Activated CD4-positive, alpha-beta T cell treated with anti-CD3 and anti-CD28 coated beads, Interleukin-2, amount 10 ng/mL, durations not matched to agents 7 days and 5 days (primary cell): ENCODE data around the gene TMCC1. TPM values are rescaled to one million over a fixed set of nuclear protein-coding genes. Genes with fewer than 3 reads are reported as not detected.
"Not testable (repeated sequence)": the region's sequence is repeated elsewhere in the genome, so short reads cannot be mapped to it uniquely, and the experiment has no call there.

Experiments
- CTCF ChIA-PET: fragments of 350-600 bp; sonication (Branson Sonifier 250); formaldehyde crosslinking; loops from one replicate; lab custom pipeline; 2021; ENCODE audit warnings: antibody characterized with exemption; lab: Charles Lee
- POLR2A ChIA-PET: fragments of 350-600 bp; sonication (Branson Sonifier 250); formaldehyde crosslinking; loops from one replicate; lab custom pipeline; 2021; ENCODE audit warnings: antibody characterized with exemption; lab: Charles Lee
- DNase-seq: peaks from one replicate; pipeline ENCODE4 v3.0.0-alpha.2; 2020
- H3K27ac Mint-ChIP-seq: one replicate; pipeline ENCODE4 v1.8.0; 2021; ENCODE audit warnings: mild to moderate bottlenecking, moderate library complexity, mixed read lengths
- H3K27me3 Mint-ChIP-seq: one replicate; pipeline ENCODE4 v1.8.0; 2021; ENCODE audit warnings: mixed read lengths
- H3K36me3 Mint-ChIP-seq: one replicate; pipeline ENCODE4 v1.8.0; 2021; ENCODE audit warnings: low read depth, mixed read lengths
- H3K4me1 Mint-ChIP-seq: one replicate; pipeline ENCODE4 v1.8.0; 2021; ENCODE audit warnings: mixed read lengths
- H3K4me3 Mint-ChIP-seq: one replicate; pipeline ENCODE4 v1.8.0; 2021; ENCODE audit warnings: mild to moderate bottlenecking, moderate library complexity, mixed read lengths
- H3K9me3 Mint-ChIP-seq: one replicate; pipeline ENCODE4 v1.8.0; 2021; ENCODE audit warnings: mixed read lengths
- total RNA-seq, 2 experiments: library from RNA; stranded (reverse); gene quantifications; one replicate each; pipeline ENCODE4 v1.2.3, GENCODE V29; 2021

TMCC1 gene
- total RNA-seq, 2 experiments from 2014 or later, result 14.9 to 18.7 TPM

- Mint-ChIP-seq H3K4me1 (peaks cover 32% of the 10 kb centered on the region), H3K9me3 (no peaks in the 10 kb centered on the region), H3K36me3 (peaks cover 10% of the 10 kb centered on the region), H3K27ac (no peak overlapping the region), H3K27me3 (no peaks in the 10 kb centered on the region), H3K4me3 (no peak overlapping the region)
- ChIA-PET POLR2A (no interaction called here), CTCF (no interaction called here)
- DNase-seq, result no peak
Observed at GRCh38 chr3:129888771-129889170, 4.7 kb downstream of the TMCC1 start.

GRCh38 chr3:129881261-129881660 is 12.2 kb downstream of the TMCC1 start:
- Mint-ChIP-seq H3K27ac (no peak overlapping the region), H3K36me3 (peaks cover 22% of the 10 kb centered on the region), H3K4me3 (no peak overlapping the region), H3K27me3 (no peaks in the 10 kb centered on the region), H3K4me1 (peaks cover 3% of the 10 kb centered on the region), H3K9me3 (no peaks in the 10 kb centered on the region)
- CTCF ChIA-PET, result no interaction called here
- POLR2A ChIA-PET, result no interaction called here
- DNase-seq, result no peak

GRCh38 chr3:129878355-129878754 is 15.2 kb downstream of the TMCC1 start:
- no peaks in the 10 kb centered on the region for H3K27me3 Mint-ChIP-seq
- CTCF ChIA-PET, result interaction anchor here (0.8 kb wide), 1 partner anchor 45 kb away, joined by 3 read pairs; no protein-coding TSS in a partner anchor

GRCh38 chr3:129874479-129874878 is 19.0 kb downstream of the TMCC1 start:
- CTCF ChIA-PET, H3K9me3 Mint-ChIP-seq, H3K27me3 Mint-ChIP-seq, H3K4me3 Mint-ChIP-seq, POLR2A ChIA-PET, DNase-seq, H3K27ac Mint-ChIP-seq, H3K4me1 Mint-ChIP-seq: not testable (repeated sequence)
- H3K36me3 Mint-ChIP-seq, result peaks cover 20% of the 10 kb centered on the region

More at GRCh38 chr3:129878355-129878754, 15.2 kb downstream of the TMCC1 start:
- no peak overlapping the region for H3K4me3 Mint-ChIP-seq
- POLR2A ChIA-PET, result no interaction called here
- no peak for DNase-seq
- peaks cover 3% of the 10 kb centered on the region for H3K4me1 Mint-ChIP-seq
- H3K27ac Mint-ChIP-seq, result no peak overlapping the region
- H3K9me3 Mint-ChIP-seq, result no peaks in the 10 kb centered on the region
- H3K36me3 Mint-ChIP-seq, result peaks cover 23% of the 10 kb centered on the region

GRCh38 chr3:129868912-129869311 is 24.6 kb downstream of the TMCC1 start:
- CTCF ChIA-PET, result no interaction called here
- POLR2A ChIA-PET, result no interaction called here

GRCh38 chr3:129867506-129868124 is 25.9 kb downstream of the TMCC1 start:
- POLR2A ChIA-PET, result no interaction called here
- CTCF ChIA-PET, result no interaction called here
- H3K4me1 Mint-ChIP-seq, result no peaks in the 10 kb centered on the region
- no peak overlapping the region for H3K27ac Mint-ChIP-seq
- H3K9me3 Mint-ChIP-seq, result no peaks in the 10 kb centered on the region
- H3K36me3 Mint-ChIP-seq, result peaks cover 14% of the 10 kb centered on the region
- no peak for DNase-seq
- no peak overlapping the region for H3K4me3 Mint-ChIP-seq
- H3K27me3 Mint-ChIP-seq, result no peaks in the 10 kb centered on the region

More at GRCh38 chr3:129868912-129869311, 24.6 kb downstream of the TMCC1 start:
- no peaks in the 10 kb centered on the region for H3K9me3 Mint-ChIP-seq
- H3K36me3 Mint-ChIP-seq, result peaks cover 13% of the 10 kb centered on the region
- DNase-seq, result no peak
- no peaks in the 10 kb centered on the region for H3K27me3 Mint-ChIP-seq
- H3K4me1 Mint-ChIP-seq, result no peaks in the 10 kb centered on the region
- H3K4me3 Mint-ChIP-seq, result no peak overlapping the region
- no peak overlapping the region for H3K27ac Mint-ChIP-seq

GRCh38 chr3:129865806-129866205 is 27.7 kb downstream of the TMCC1 start:
- H3K9me3 Mint-ChIP-seq, result no peaks in the 10 kb centered on the region
- H3K36me3 Mint-ChIP-seq, result peaks cover 12% of the 10 kb centered on the region
- ChIA-PET POLR2A (no interaction called here), CTCF (interaction anchor here (0.9 kb wide), 1 partner anchor 28 kb away, joined by 3 read pairs; the partner anchor contains the start of gene TMCC1)
- no peak for DNase-seq
- H3K27me3 Mint-ChIP-seq, result no peaks in the 10 kb centered on the region
- no peak overlapping the region for H3K4me3 Mint-ChIP-seq
- H3K27ac Mint-ChIP-seq, result no peak overlapping the region
- no peaks in the 10 kb centered on the region for H3K4me1 Mint-ChIP-seq

- Mint-ChIP-seq H3K27me3 (no peaks in the 10 kb centered on the region), H3K4me1 (no peaks in the 10 kb centered on the region), H3K27ac (no peak overlapping the region), H3K36me3 (peaks cover 12% of the 10 kb centered on the region), H3K9me3 (no peaks in the 10 kb centered on the region), H3K4me3 (no peak overlapping the region)
- DNase-seq, result no peak
- ChIA-PET POLR2A (no interaction called here), CTCF (no interaction called here)
Observed at GRCh38 chr3:129864519-129864918, 29.0 kb downstream of the TMCC1 start.

GRCh38 chr3:129859272-129859671 is 34.2 kb downstream of the TMCC1 start:
- CTCF ChIA-PET, result interaction anchor here (1.0 kb wide), 1 partner anchor 13 kb away, joined by 3 read pairs; no protein-coding TSS in a partner anchor
- no peak overlapping the region for H3K27ac Mint-ChIP-seq
- POLR2A ChIA-PET, result no interaction called here
- DNase-seq, result no peak
- no peaks in the 10 kb centered on the region for H3K27me3 Mint-ChIP-seq
- H3K4me1 Mint-ChIP-seq, result peaks cover 14% of the 10 kb centered on the region
- H3K36me3 Mint-ChIP-seq, result peaks cover 23% of the 10 kb centered on the region
- H3K4me3 Mint-ChIP-seq, result no peak overlapping the region
- peaks cover 4% of the 10 kb centered on the region for H3K9me3 Mint-ChIP-seq

GRCh38 chr3:129857899-129858298 is 35.6 kb downstream of the TMCC1 start:
- CTCF ChIA-PET, result interaction anchor here (0.7 kb wide), 1 partner anchor 10 kb away, joined by 3 read pairs; no protein-coding TSS in a partner anchor

GRCh38 chr3:129856790-129857189 is 36.7 kb downstream of the TMCC1 start:
- CTCF ChIA-PET, result not testable (repeated sequence)

More at GRCh38 chr3:129857899-129858298, 35.6 kb downstream of the TMCC1 start:
- POLR2A ChIA-PET, result no interaction called here
- H3K36me3 Mint-ChIP-seq, result peaks cover 25% of the 10 kb centered on the region
- H3K27ac Mint-ChIP-seq, result no peak overlapping the region
- H3K9me3 Mint-ChIP-seq, result peaks cover 4% of the 10 kb centered on the region
- no peaks in the 10 kb centered on the region for H3K27me3 Mint-ChIP-seq
- H3K4me3 Mint-ChIP-seq, result no peak overlapping the region
- peaks cover 14% of the 10 kb centered on the region for H3K4me1 Mint-ChIP-seq
- no peak for DNase-seq

GRCh38 chr3:129855832-129856419 is 37.6 kb downstream of the TMCC1 start:
- POLR2A ChIA-PET, result no interaction called here
- CTCF ChIA-PET, result no interaction called here
- peaks cover 14% of the 10 kb centered on the region for H3K4me1 Mint-ChIP-seq
- H3K9me3 Mint-ChIP-seq, result peaks cover 4% of the 10 kb centered on the region
- DNase-seq, result no peak
- H3K4me3 Mint-ChIP-seq, result no peak overlapping the region
- H3K27ac Mint-ChIP-seq, result no peak overlapping the region
- peaks cover 32% of the 10 kb centered on the region for H3K36me3 Mint-ChIP-seq
- H3K27me3 Mint-ChIP-seq, result no peaks in the 10 kb centered on the region

More at GRCh38 chr3:129856790-129857189, 36.7 kb downstream of the TMCC1 start:
- H3K27me3 Mint-ChIP-seq, H3K27ac Mint-ChIP-seq, DNase-seq, H3K9me3 Mint-ChIP-seq, H3K4me3 Mint-ChIP-seq, POLR2A ChIA-PET: not testable (repeated sequence)
- peaks cover 14% of the 10 kb centered on the region for H3K4me1 Mint-ChIP-seq
- H3K36me3 Mint-ChIP-seq, result peaks cover 25% of the 10 kb centered on the region

GRCh38 chr3:129855170-129855831 is 38.2 kb downstream of the TMCC1 start:
- POLR2A ChIA-PET, result no interaction called here
- Mint-ChIP-seq H3K9me3 (peaks cover 4% of the 10 kb centered on the region), H3K4me3 (no peak overlapping the region), H3K27ac (no peak overlapping the region), H3K27me3 (no peaks in the 10 kb centered on the region), H3K36me3 (peaks cover 34% of the 10 kb centered on the region), H3K4me1 (peaks cover 14% of the 10 kb centered on the region)
- CTCF ChIA-PET, result no interaction called here
- no peak for DNase-seq
